SU-DHL-6 (cell line): ENCODE measurements around the gene SGK1.
"Not testable (repeated sequence)": the region's sequence is repeated elsewhere in the genome, so short reads cannot be mapped to it uniquely, and the experiment has no call there.

ENCODE experiments used
- H2AFZ ChIP-seq: fragments of 200-600 bp; sonication (generic); 2 replicates; pipeline ENCODE4 v1.6.1; 2014; ENCODE audit warnings: low read depth, mild to moderate bottlenecking, moderate library complexity, mixed read lengths, antibody characterized with exemption, low read length; ENCODE audit not compliant: severe bottlenecking
- H3F3A ChIP-seq: fragments of 200-600 bp; shearing (Covaris generic); 2 replicates; pipeline ENCODE4 v1.6.0; 2016; ENCODE audit warnings: antibody characterized with exemption, mild to moderate bottlenecking; ENCODE audit not compliant: insufficient read depth
- H3K27ac ChIP-seq: fragments of 200-600 bp; sonication (generic); 2 replicates; pipeline ENCODE4 v1.5.1; 2016; ENCODE audit warnings: low read depth, mild to moderate bottlenecking, low read length, moderate library complexity, mixed read lengths
- H3K27me3 ChIP-seq: fragments of 200-600 bp; sonication (generic), shearing (Covaris generic); 2 replicates; pipeline ENCODE4 v1.6.0; 2014; ENCODE audit warnings: mild to moderate bottlenecking, low read length
- H3K36me3 ChIP-seq: fragments of 200-600 bp; sonication (generic); 2 replicates; pipeline ENCODE4 v1.6.1; 2014; ENCODE audit warnings: mild to moderate bottlenecking, low read length, mixed read lengths
- H3K4me2 ChIP-seq: fragments of 300-600, 200-600 bp; shearing (Covaris generic), sonication (generic); 2 replicates; pipeline ENCODE4 v1.6.0; 2014; ENCODE audit warnings: low read length, low read depth, mild to moderate bottlenecking; ENCODE audit not compliant: poor library complexity, severe bottlenecking
- H3K4me3 ChIP-seq: fragments of 200-600 bp; sonication (generic); 2 replicates; pipeline ENCODE4 v1.5.1; 2014; ENCODE audit warnings: antibody characterized with exemption, low read length, mild to moderate bottlenecking, mixed read lengths; ENCODE audit not compliant: insufficient read depth, poor library complexity, severe bottlenecking
- H3K79me2 ChIP-seq: fragments of 200-600 bp; sonication (generic); 2 replicates; pipeline ENCODE4 v1.6.1; 2014; ENCODE audit warnings: mild to moderate bottlenecking, low read length, moderate library complexity; ENCODE audit not compliant: insufficient read depth
- H3K9ac ChIP-seq: fragments of 200-600 bp; sonication (generic); 2 replicates; pipeline ENCODE4 v1.7.0; 2014; ENCODE audit warnings: mild to moderate bottlenecking, low read length
- H3K9me2 ChIP-seq: fragments of 200-600 bp; sonication (generic); replicated peaks from 2 replicates; pipeline ENCODE4 v1.6.1; 2014; ENCODE audit warnings: low read length; ENCODE audit not compliant: insufficient read depth
- H3K9me3 ChIP-seq: fragments of 200-600 bp; sonication (generic); 2 replicates; pipeline ENCODE4 v1.6.1; 2014; ENCODE audit warnings: low read length, mixed read lengths; ENCODE audit not compliant: insufficient read depth
- H4K20me1 ChIP-seq: fragments of 200-600 bp; sonication (generic); 2 replicates; pipeline ENCODE4 v1.6.1; 2014; ENCODE audit warnings: low read depth, mild to moderate bottlenecking, antibody characterized with exemption, low read length, moderate library complexity, mixed read lengths
- CTCF ChIP-seq: fragments of 200-600 bp; sonication (generic); IDR thresholded peaks from one replicate; pipeline ENCODE4 v1.5.1; 2017; ENCODE audit warnings: antibody characterized with exemption, mild to moderate bottlenecking, low read length, moderate library complexity; ENCODE audit not compliant: insufficient read depth, poor library complexity, severe bottlenecking
- EZH2phosphoT487 ChIP-seq: fragments of 200-600 bp; sonication (generic), shearing (Covaris generic); conservative IDR thresholded peaks from 2 replicates; pipeline ENCODE4 v1.6.1; 2018; ENCODE audit warnings: mild to moderate bottlenecking, antibody characterized with exemption, low read length, moderate library complexity, mixed read lengths

The SGK1 gene

DNA sequence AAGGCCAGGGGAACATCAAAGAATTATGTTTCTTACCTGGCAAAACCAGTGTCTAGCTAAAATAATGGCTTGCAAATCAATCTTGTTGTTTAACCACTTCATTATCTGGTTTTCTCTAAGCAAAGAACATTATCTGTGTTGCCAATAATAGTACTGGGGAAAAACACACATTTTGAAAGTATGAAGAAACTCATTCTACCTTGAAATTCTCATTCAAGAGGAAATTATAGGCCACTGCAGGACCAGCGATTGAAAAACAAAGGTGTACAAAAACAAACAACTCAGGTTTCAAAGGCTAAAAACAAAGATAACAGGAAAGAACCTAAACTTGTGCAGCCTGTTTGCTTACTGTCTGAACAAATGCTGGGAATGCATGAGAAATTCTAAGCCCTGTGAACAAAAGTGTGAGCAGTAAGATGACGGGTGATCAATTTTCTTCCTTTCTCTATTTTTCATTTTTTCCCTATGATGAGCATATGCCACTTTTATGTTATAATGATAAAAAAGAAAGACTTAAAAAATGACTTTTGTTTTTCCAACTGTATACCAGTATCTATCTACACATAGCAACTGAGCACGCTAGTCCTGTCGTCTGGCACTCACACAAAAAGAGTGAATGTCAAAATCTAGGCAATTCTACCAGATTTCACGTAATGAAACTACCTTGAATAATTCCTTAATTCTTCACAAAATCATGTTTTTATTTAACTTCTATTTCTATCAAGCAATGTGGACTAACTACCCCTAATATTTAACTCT lies 117.9 kb downstream of the SGK1 start:
- H3K9me2 ChIP-seq: no peaks in the 10 kb centered on the region
- H4K20me1 ChIP-seq: no peaks in the 10 kb centered on the region
- no peaks in the 10 kb centered on the region for H3K9me3 ChIP-seq
- peak overlapping the region; percentile 34 for H3K9ac ChIP-seq
- H3K27ac ChIP-seq: peak overlapping the region; percentile 85
- peak overlapping the region; percentile 7 for H3K4me3 ChIP-seq
- H3K4me2 ChIP-seq: peak overlapping the region; percentile 62
- H3F3A ChIP-seq: peaks cover 39% of the 10 kb centered on the region
- TF ChIP-seq EZH2phosphoT487 (no peak), CTCF (no peak)
- H3K79me2 ChIP-seq: no peaks in the 10 kb centered on the region
- H3K27me3 ChIP-seq: no peaks in the 10 kb centered on the region
- H2AFZ ChIP-seq: peak overlapping the region; percentile 69
- H3K36me3 ChIP-seq: peaks cover 6% of the 10 kb centered on the region; the same call in 1 of the 2 replicates

- TF ChIP-seq EZH2phosphoT487 (no peak), CTCF (no peak)
- Histone ChIP-seq H3K4me2 (peak overlapping the region; percentile 62), H3K9me3 (no peaks in the 10 kb centered on the region), H3K4me3 (no peak overlapping the region), H3K9me2 (no peaks in the 10 kb centered on the region), H3K36me3 (no peaks in the 10 kb centered on the region), H3F3A (peaks cover 39% of the 10 kb centered on the region), H3K79me2 (no peaks in the 10 kb centered on the region), H4K20me1 (no peaks in the 10 kb centered on the region), H3K27ac (peak overlapping the region; percentile 85), H3K27me3 (no peaks in the 10 kb centered on the region), H3K9ac (no peak overlapping the region), H2AFZ (no peak overlapping the region)
These were observed 119.8 kb downstream of the SGK1 start for GRCh38 chr6:134198093-134198492.

GRCh38 chr6:134197685-134198084 lies 120.2 kb downstream of the SGK1 start:
- not testable (repeated sequence) for H3K79me2 ChIP-seq, H3K4me2 ChIP-seq, H3K9ac ChIP-seq, H3K36me3 ChIP-seq, H3K9me2 ChIP-seq, H3K9me3 ChIP-seq, H3K4me3 ChIP-seq, H4K20me1 ChIP-seq, H2AFZ ChIP-seq, H3K27me3 ChIP-seq
- Histone ChIP-seq H3K27ac (peak overlapping the region; percentile 85; the same call in 1 of the 2 replicates), H3F3A (peaks cover 35% of the 10 kb centered on the region)

GRCh38 chr6:134196568-134197193 lies 121.2 kb downstream of the SGK1 start:
- Histone ChIP-seq H2AFZ (no peak overlapping the region), H3K36me3 (no peaks in the 10 kb centered on the region), H3K4me3 (no peak overlapping the region), H3K9ac (no peak overlapping the region), H4K20me1 (no peaks in the 10 kb centered on the region), H3K27ac (no peak overlapping the region), H3K9me3 (no peaks in the 10 kb centered on the region), H3K4me2 (peak overlapping the region; percentile 21), H3F3A (peaks cover 29% of the 10 kb centered on the region), H3K79me2 (no peaks in the 10 kb centered on the region), H3K9me2 (no peaks in the 10 kb centered on the region), H3K27me3 (no peaks in the 10 kb centered on the region)
- no peak for TF ChIP-seq EZH2phosphoT487
- no peak for TF ChIP-seq CTCF
